Heart left ventricle (tissue), 16 donors: ENCODE results near the gene NETO1. TPM values are rescaled to one million over a fixed set of nuclear protein-coding genes. Genes with fewer than 3 reads are reported as not detected.
A peak's percentile ranks its signal among the peaks of the same experiment; 100 is the strongest.

Experiments used
- ATAC-seq, 4 donors: fragments of 200-7000 bp; cut with Tn5 transposase; one replicate each; pipeline ENCODE4 v1.9.1; 2020 to 2022; ENCODE audit warnings: moderate library complexity in 4 of 4, mild to moderate bottlenecking in 3 of 4, moderate number of reproducible peaks in 1 of 4
- DNase-seq, 5 donors: peaks; one replicate each; pipeline ENCODE4 v3.0.0-alpha.2; 2020
- H3K27ac ChIP-seq, 12 donors: fragments of 200-600 bp; sonication (generic) in 4 of 12; one replicate each; pipeline versions ENCODE4 v1.5.0 to v1.8.0; 2016 to 2022; ENCODE audit warnings: mild to moderate bottlenecking in 2 of 12
- H3K27me3 ChIP-seq, 9 donors: fragments of 200-600 bp; sonication (generic) in 2 of 9; one replicate each; pipeline versions ENCODE4 v1.5.1 to v1.8.0; 2016 to 2022; ENCODE audit warnings: mild to moderate bottlenecking in 3 of 9
- H3K36me3 ChIP-seq, 9 donors: fragments of 200-600 bp; sonication (generic) in 2 of 9; one replicate each; pipeline versions ENCODE4 v1.5.0 to v1.8.0; 2018 to 2022; ENCODE audit warnings: mild to moderate bottlenecking in 2 of 9
- H3K4me1 ChIP-seq, 12 donors: fragments of 200-600 bp; sonication (generic) in 4 of 12; one replicate each; pipeline versions ENCODE4 v1.5.0 to v1.8.0; 2016 to 2022; ENCODE audit warnings: mild to moderate bottlenecking in 3 of 12
- H3K4me3 ChIP-seq, 12 donors: fragments of 200-600 bp; sonication (generic) in 4 of 12; one replicate each; pipeline versions ENCODE4 v1.5.0 to v1.8.0; 2017 to 2022; ENCODE audit warnings: mild to moderate bottlenecking in 9 of 12, moderate library complexity in 4 of 12
- H3K9me3 ChIP-seq, 12 donors: fragments of 200-600 bp; sonication (generic) in 4 of 12; one replicate each; pipeline versions ENCODE4 v1.5.0 to v1.8.0; 2016 to 2022; ENCODE audit warnings: mild to moderate bottlenecking in 1 of 12
- POLR2A ChIP-seq, 2 donors: fragments of 450-650 bp; IDR thresholded peaks; one replicate each; pipeline ENCODE4 v1.6.1; 2017; ENCODE audit warnings: antibody characterized with exemption in 2 of 2, mild to moderate bottlenecking in 2 of 2, moderate library complexity in 2 of 2
- WGBS, 4 donors: extraction: QIAGEN DNeasy Blood & Tissue Kit in 2 of 4; methylation state at CpG; one replicate each; pipeline versions ENCODE4 v1.1.5 to v1.1.7; 2013 to 2018; 5-methylcytosine and 5-hydroxymethylcytosine counted together
- intact Hi-C, 10 donors: fragments of 100-400 bp; cut with DNase I; formaldehyde crosslinking; loops; one replicate each; pipeline versions ENCODE4 v1.11.1 to v1.14.2; 2022
- long read RNA-seq, 3 donors: library from polyadenylated mRNA; unstranded; transcript quantifications; one replicate each; pipeline ENCODE4 v2.0.0, GENCODE V29; 2020 to 2021
- polyA plus RNA-seq, 2 donors: library from polyadenylated mRNA; stranded (reverse); fragments of 200-250 nt; gene quantifications; one replicate each; pipeline ENCODE4 v1.2.3, GENCODE V29; 2013
- total RNA-seq, 9 donors: library from RNA; depleted of rRNA in 2 of 9; stranded (reverse); fragments of >200 nt in 2 of 9; fragmentation: NEBNext Ultra II Directional in 3 of 9; extraction: Animal tissue kit (Norgen Biotek cat#: 25700) in 3 of 9; gene quantifications; one replicate each; pipeline versions ENCODE4 v1.1.0 to v1.2.4, GENCODE V29; 2016 to 2023
- TF ChIP-seq, protein P1 (sequence below), 12 donors: fragments of 200-600 bp; sonication (generic) in 4 of 12; IDR thresholded peaks; one replicate each; pipeline versions ENCODE4 v1.5.0 to v1.8.0; 2018 to 2022; ENCODE audit warnings: antibody characterized with exemption in 12 of 12, mild to moderate bottlenecking in 5 of 12
- donor health status: ischemic (EF 13 %, LVEDD 7.1; RV severe dilation, severe dysfunction).
- donor health status: healthy with polysubstance abuse.
- donor health status: DM: no; HTN: yes; CAD: no.
- donor health status: DM: no; HTN: no; CAD: no.
- donor health status: ischemic (EF 25% LVEDD 6.9; RV normal size, moderate dysfunction).
- donor health status: ischemic (EF 25% LVEDD 5.7; RV mildly dilated, moderate dysfunction).
- donor health status: healthy.
- donor health status: DM: yes; HTN: yes; CAD: no.
- donor health status: ischemic (EF 35%, LVEDD 5.7; RV mildly dilated, moderate dysfunction).
- donor health status: nonischemic (EF 11% LVEDD 7.7; RV severe dilation, severe dysfunction).
- donor health status: DM: yes; HTN: yes; CAD: no.
- donor health status: PGD.
- donor health status: ischemic (EF 29% LVEDD 5.4; RV normal size, mild dysfunction).
- donor health status: nonischemic (EF 23%, LVEDD 6.1; RV moderate dilation, normal function).

NETO1 gene, protein sequence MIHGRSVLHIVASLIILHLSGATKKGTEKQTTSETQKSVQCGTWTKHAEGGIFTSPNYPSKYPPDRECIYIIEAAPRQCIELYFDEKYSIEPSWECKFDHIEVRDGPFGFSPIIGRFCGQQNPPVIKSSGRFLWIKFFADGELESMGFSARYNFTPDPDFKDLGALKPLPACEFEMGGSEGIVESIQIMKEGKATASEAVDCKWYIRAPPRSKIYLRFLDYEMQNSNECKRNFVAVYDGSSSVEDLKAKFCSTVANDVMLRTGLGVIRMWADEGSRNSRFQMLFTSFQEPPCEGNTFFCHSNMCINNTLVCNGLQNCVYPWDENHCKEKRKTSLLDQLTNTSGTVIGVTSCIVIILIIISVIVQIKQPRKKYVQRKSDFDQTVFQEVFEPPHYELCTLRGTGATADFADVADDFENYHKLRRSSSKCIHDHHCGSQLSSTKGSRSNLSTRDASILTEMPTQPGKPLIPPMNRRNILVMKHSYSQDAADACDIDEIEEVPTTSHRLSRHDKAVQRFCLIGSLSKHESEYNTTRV
- total RNA-seq (1 to 10 TPM in 1 of 9 donors, under 1 TPM in 4, not detected in 4; 0.09 to 2.0 (median 0.39) TPM), polyA plus RNA-seq (under 1 TPM in 1 of 2 donors, not detected in 1; 0.39 TPM)
- long read RNA-seq, donor 1, result 0 reads
- long read RNA-seq, donor 2, result 0 reads
- long read RNA-seq, donor 3, partial matches to known transcripts, result 0 of 1 reads
- long read RNA-seq, donor 3, other reads (novel, unspliced or antisense), result 1 of 1 reads

DNA sequence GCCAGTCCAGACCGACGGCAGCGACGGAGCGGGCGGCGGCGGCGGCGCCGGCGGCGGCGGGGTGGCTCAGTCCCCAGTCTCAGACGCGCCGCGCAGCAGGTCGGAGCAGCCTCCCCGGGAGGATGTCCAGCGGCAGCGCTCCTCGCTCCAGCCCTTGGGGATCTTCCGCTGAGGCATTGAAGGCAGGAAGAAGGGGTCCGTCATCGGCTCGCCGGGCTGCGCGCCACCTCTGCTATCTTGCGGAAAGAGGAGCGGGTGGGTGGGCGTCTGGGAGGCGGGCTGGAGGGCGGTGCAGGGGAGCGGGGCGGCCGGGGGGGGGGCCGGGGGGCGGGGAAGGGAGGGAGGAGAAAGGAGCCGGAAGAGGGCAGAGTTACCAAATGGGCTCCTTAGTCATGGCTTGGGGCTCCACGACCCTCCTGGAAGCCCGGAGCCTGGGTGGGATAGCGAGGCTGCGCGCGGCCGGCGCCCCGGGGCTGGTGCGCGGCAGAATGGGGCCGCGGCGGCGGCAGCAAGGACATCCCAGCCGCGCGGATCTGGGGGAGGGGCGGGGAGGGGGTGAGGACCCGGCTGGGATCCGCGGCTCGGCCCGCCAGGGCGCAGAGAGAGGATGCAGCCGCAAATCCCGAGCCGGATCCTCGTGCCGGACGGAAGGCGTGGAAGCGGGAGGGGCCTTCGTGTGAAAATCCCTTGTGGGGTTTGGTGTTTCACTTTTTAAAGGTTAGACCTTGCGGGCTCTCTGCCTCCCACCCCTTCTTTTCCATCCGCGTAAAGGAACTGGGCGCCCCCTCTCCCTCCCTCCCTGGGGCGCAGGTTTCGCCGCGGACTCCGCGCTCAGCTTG lies at the start of gene NETO1:
Gene NETO1 (minus strand): TSS at position 242 of the 839 bp plus-strand sequence. CDS start 696 bp downstream, outside the sequence.
- Histone ChIP-seq H3K27ac (no peak within 1 kb of the TSS), H3K36me3 (no peaks in the 10 kb centered on the region), H3K4me1 (peaks cover 0 to 29% (median 5%) of the 10 kb centered on the region in 12 donors), H3K27me3 (peaks cover 24 to 59% (median 40%) of the 10 kb centered on the region in 9 donors), H3K9me3 (no peaks in the 10 kb centered on the region), H3K4me3 (peak within 1 kb of the TSS; percentile 18 to 53 (median 42))
- no peak for TF ChIP-seq POLR2A (IDR thresholded peaks at IDR 0.05)
- TF ChIP-seq, protein P1, sequence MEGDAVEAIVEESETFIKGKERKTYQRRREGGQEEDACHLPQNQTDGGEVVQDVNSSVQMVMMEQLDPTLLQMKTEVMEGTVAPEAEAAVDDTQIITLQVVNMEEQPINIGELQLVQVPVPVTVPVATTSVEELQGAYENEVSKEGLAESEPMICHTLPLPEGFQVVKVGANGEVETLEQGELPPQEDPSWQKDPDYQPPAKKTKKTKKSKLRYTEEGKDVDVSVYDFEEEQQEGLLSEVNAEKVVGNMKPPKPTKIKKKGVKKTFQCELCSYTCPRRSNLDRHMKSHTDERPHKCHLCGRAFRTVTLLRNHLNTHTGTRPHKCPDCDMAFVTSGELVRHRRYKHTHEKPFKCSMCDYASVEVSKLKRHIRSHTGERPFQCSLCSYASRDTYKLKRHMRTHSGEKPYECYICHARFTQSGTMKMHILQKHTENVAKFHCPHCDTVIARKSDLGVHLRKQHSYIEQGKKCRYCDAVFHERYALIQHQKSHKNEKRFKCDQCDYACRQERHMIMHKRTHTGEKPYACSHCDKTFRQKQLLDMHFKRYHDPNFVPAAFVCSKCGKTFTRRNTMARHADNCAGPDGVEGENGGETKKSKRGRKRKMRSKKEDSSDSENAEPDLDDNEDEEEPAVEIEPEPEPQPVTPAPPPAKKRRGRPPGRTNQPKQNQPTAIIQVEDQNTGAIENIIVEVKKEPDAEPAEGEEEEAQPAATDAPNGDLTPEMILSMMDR (IDR thresholded peaks at IDR 0.05), result no peak
- WGBS, 4 donors, result 1 to 2% (median 1%) methylated on average over 9 to 83 of the region's 85 CpGs
- DNase-seq (no peak), ATAC-seq (no peak)
- intact Hi-C loops, result no loop called here

DNA sequence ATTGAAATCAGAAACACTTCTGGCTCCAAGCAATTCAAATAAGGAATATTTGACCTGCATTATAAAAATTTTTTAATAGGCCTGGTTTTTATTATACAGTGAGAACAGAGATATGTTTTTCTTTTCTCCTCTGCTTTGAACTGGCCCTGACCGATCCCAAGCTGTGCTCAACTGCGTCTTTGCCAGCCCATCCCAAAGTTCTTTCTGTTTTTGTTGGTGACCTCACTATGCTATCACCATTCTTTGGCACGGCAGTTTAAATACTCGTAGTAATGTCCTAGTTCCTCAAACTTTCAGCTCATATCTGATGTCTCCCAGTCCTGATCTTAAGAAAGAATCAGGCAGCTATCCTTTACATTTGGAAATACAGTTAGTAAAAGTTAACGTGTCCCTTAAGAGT lies 42.3 kb upstream of the NETO1 start:
- peaks cover 0 to 5% (median 0%) of the 10 kb centered on the region in 12 donors for H3K9me3 ChIP-seq
- intact Hi-C loops, result no loop called here
- H3K36me3 ChIP-seq, result no peaks in the 10 kb centered on the region
- DNase-seq, result no peak
- ATAC-seq, result no peak
- H3K27me3 ChIP-seq, result no peaks in the 10 kb centered on the region
- H3K4me3 ChIP-seq, result no peak overlapping the region
- H3K27ac ChIP-seq, result no peak overlapping the region
- 61 to 76% (median 69%) methylated on average over 5 of the region's 5 CpGs for WGBS, 4 donors
- H3K4me1 ChIP-seq, result no peaks in the 10 kb centered on the region
- TF ChIP-seq, protein P1 (IDR thresholded peaks at IDR 0.05), result no peak
- no peak for TF ChIP-seq POLR2A (IDR thresholded peaks at IDR 0.05)

DNA sequence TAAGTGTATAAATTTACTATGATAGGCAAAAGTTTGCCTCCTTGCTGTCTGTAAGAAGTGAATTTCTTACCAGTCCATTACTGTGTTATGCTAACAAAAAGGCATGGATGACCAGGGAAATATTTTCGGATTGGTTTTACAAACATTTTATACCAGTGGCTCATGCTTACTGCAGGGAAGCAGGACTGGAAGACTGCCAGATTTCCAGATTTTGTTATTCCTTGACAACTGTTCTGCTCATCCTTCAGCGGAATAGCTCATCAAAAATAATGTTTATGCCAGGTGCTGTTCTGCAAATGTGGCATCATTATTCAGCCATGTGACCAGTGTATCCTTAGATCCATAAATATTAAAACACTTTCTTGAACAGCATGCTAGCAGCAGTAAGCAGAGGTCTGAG lies 40.4 kb upstream of the NETO1 start:
- H3K27ac ChIP-seq, result no peak overlapping the region
- DNase-seq (no peak), ATAC-seq (no peak)
- no peaks in the 10 kb centered on the region for H3K27me3 ChIP-seq
- H3K36me3 ChIP-seq, result no peaks in the 10 kb centered on the region
- TF ChIP-seq, protein P1 (IDR thresholded peaks at IDR 0.05), result no peak
- no peak for TF ChIP-seq POLR2A (IDR thresholded peaks at IDR 0.05)
- no peaks in the 10 kb centered on the region for H3K4me1 ChIP-seq
- 41 to 45% (median 42%) methylated on average over 2 of the region's 2 CpGs for WGBS, 4 donors
- H3K9me3 ChIP-seq, result no peaks in the 10 kb centered on the region
- H3K4me3 ChIP-seq, result no peak overlapping the region
- intact Hi-C loops, result loop anchor here in 1 of 10 donors (10.0 kb wide), 1 partner anchor 57 kb away; no protein-coding TSS in a partner anchor
